RCC 7860 (cell line): ENCODE data around the gene ZNF75A.

Source experiments
- DNase-seq: peaks from one replicate; pipeline ENCODE4 v3.0.0-alpha.2; 2015; ENCODE audit warnings: low spot score
- FAIRE-seq: peaks from 2 replicates; lab custom pipeline; 2012; peaks lifted over from hg19 to GRCh38; lab: Jason Lieb, UNC

Gene ZNF75A

DNA sequence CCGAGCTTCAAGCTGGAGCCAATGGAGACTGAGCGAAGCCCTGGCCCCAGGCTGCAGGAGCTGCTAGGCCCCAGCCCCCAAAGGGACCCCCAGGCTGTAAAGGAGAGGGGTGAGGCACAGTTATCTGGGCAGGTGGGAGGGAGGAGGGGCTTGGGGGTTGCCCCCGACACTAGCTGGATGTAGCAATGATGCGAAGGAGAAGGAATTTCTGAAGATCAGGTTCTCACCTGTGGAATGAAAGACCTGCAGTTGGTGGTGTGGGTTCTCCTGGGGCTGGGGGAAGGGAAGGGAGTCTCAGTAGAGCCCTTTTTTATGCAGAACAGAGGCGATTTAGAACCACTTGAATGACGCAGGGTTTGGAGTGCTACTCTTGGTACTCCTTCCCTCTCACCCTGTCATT lies 20.2 kb upstream of the ZNF75A start:
- DNase-seq (no peak), FAIRE-seq (no peak)

DNA sequence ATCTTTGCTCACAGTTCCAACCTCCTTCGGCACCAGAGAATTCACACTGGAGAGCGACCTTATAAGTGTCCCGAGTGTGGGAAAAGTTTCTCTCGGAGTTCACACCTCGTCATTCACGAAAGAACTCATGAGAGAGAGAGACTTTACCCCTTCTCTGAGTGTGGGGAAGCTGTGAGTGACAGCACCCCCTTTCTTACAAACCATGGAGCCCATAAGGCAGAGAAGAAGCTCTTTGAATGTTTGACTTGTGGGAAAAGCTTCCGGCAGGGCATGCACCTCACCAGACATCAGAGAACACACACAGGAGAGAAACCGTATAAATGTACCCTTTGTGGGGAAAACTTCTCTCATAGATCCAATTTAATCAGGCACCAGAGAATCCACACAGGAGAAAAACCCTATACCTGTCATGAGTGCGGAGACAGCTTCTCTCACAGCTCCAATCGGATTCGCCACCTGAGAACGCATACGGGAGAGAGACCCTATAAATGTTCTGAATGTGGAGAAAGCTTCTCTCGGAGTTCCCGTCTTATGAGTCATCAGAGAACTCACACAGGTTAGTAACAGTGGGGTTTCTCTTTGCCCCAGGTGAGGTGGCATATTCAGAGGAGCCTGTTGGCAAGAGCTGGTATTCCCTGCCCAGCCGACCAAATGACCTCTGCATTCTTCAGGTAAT lies 15.2 kb upstream of the ZNF75A start:
- FAIRE-seq (no peak), DNase-seq (no peak)

DNA sequence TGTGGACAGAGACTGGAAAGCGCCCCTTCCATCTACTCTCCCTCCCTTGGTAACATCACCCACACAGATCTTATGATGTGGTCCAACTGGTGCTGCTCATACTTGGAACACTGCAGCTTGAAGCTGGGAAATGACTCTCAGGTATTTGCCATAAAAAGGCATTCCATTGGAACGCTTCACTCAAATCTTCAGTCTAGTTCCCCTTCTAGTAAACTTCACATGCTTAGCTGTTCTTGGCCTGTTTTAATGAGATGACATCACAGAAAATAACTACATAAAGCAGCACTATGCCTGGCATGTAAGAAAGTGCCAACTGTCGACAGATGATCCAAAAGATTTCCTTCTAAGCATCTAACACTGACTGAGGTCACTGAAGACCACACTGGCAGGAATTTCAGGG lies 12.7 kb upstream of the ZNF75A start:
- FAIRE-seq (no peak), DNase-seq (no peak)

DNA sequence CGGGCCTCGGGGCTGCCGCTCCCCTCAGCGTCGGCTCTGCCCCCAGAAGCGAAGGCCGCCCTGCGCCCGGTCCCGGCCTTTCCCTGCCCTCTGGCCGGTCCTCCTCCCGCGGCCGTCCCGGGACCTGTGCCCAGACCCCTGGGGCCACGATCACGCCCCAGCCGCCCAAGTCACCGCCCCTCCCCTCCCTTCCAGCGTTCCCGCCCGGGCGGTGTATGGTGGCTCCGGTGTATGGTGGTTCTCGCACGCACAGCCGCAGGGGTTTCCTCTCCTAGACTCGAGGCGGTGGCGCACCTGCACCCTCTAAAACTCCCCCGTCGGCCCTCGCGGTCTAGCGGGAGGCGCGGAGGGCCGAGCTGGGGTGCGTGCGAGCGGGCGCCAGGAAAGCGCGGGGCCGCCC lies 10.1 kb upstream of the ZNF75A start:
- FAIRE-seq, result no peak
- no peak for DNase-seq

DNA sequence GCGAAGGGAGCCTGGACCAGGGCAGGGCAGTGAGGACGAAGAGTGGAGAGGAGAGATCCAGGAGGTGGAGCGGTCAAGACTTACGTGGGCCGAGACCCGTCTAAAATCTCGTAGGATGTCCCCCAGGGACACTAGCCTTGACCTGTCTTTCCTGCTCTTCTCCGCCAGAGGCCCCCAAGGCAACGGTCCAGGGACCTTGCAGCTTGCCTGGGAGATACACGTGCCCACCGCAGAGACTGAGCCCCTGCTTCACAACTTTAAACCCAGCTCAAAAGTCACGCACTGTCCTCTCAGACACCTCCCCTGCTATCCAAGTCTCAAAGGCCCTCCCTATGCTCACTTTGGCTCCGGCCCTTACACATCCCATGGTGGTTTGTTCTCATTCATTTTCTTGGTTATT lies 9.5 kb upstream of the ZNF75A start:
- FAIRE-seq, result no peak
- no peak for DNase-seq

DNA sequence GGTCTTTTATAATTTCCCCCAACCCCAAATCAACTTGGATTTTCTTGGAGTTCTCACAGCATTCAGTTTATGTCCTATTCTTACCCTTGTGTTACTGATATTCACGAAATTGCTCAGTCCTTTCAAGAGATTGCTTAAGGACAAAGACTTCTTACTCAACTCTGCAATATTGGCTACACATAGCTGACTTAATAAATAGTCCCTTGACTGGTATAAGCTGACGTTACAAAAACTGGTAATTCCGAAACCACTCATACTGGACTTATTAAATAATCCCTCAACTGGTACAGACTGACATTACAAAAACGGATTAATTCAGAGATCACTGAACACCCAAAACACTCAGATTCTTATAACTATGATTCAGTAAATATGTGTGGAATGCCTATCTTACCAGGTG lies 927 bp upstream of the ZNF75A start:
- DNase-seq, result no peak
- FAIRE-seq, result no peak

DNA sequence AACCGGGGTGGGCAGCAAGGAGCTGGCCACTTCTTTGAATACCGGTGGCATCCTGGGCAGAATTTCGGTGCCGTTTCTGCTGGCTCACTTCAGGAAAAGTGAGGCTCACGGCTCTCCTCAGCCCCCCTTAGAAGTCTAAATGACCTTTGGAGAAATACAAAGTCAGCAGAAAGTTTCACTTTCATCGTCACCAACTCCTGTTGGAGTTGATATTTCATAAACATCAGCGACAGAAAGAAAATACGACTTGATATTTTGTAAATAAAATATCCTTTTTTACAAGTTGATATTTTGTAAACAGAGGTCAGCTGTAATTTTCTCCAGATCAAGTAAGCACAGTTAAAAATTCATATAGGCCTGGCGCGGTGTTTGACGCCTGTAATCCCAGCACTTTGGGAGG lies 781 bp downstream of the ZNF75A start:
- FAIRE-seq (no peak), DNase-seq (no peak)

DNA sequence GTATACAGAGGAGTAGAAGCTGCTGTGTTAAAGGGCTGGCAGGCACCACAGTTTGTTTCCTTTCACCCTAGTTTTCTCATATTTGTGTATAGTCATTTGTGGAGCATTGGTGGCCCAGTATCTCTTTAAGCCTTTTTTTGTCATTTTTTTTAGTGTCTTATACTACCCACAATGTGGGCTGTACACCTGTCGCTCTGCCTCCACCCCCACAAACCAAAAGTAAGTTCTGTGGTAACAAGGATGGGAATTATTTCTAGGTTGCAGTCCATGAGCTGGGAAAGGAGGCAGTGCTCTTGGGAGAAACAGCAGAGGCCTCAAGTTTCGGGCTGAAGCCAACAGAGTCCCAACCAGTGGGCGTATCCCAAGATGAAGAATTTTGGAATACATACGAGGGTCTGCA lies 6.2 kb downstream of the ZNF75A start:
- FAIRE-seq, result no peak
- DNase-seq, result no peak

DNA sequence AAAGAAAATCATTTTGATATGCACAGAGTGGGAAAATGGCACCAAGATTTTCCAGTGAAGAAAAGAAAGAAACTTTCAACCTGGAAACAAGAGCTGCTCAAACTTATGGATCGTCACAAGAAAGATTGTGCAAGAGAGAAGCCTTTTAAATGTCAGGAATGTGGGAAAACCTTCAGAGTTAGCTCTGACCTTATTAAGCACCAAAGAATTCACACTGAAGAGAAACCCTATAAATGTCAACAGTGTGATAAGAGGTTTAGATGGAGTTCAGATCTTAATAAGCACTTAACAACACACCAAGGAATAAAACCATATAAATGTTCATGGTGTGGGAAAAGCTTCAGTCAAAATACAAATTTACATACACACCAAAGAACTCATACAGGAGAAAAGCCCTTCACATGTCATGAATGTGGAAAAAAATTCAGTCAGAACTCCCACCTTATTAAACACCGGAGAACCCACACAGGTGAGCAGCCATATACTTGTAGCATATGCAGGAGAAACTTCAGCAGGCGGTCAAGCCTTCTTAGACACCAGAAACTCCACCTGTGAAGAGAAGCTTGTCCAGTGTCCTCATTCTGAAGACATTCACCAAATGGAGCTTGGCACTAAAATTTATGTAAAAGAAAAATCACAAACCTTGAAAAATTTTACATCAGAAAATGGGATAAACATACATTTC lies 12.2 kb downstream of the ZNF75A start:
- DNase-seq (no peak), FAIRE-seq (no peak)

DNA sequence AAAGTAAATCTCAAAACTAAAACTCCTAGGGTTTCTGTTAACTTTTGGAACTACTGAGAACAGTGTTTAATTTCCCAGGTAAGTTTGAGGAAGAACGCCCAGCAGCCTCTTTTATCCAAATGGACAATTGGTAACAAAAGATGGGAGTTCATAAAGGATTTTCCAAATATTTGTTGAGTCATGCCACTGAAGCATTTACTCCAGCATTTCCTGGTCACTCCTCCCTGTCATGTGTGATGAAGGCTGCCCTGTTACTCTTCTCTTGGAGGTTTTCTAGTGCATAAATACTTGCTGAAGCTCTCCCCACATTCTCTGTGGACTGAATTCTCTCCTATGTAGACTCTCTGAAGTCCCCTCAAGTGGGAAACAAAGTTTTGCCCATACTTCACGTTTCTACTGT lies 16.5 kb downstream of the ZNF75A start:
- FAIRE-seq, result no peak
- DNase-seq, result no peak

DNA sequence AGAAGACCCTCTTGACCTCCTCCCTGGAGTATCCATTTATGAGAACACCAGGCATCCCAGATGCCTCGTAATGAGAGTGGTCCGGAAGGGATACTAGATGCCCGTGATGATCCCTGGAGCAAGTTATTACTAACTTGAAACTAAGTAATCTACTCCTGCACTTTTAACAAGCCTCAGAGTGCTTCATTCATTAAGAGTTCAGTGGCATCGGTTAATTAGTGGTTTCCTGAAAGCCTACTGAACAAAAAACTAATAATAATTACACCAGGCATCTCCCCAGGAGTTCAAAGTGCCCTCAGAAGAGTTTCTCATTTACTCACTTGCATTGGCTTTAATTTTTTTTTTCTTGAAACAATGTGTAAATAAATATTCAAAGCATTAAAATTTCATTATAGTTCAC lies 22.2 kb downstream of the ZNF75A start:
- DNase-seq, result no peak
- no peak for FAIRE-seq

DNA sequence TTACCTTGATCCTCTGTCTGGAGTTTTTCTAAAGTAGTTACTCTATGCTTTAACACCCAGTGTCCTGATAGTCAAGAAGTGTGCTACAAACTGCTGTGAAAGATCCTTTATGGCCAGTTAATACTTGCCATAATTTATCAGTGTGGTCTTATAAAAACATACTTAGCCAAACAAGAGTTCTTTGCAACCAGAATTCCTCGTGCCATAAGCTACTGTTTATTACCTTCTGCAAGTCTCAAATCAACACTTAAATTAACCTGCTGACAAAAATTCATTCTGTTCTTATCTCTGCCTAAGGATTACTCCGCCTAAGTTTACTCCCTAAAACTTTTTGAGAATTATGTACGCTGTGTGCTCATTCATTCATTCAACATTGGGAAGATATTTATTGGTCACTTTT lies 22.8 kb downstream of the ZNF75A start:
- DNase-seq (no peak), FAIRE-seq (no peak)

DNA sequence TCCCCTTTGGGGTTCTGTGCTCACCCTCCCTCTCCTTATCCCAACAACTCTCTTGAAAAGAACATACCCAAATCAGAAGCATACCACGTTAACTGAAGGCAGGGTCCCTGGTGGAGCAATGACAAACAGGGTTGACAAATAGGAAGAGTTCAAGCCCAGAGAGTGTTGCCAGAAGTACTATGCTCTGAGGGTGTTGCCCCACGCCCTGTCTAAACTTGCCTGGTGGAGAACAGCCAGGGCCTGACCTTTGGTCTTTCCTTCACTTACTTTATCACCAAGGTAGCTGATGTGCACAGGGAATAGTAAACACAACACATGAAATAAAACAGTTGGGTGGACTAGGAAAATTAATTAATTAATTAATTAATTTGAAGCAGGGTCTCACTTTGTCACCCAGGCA lies 23.3 kb downstream of the ZNF75A start:
- no peak for DNase-seq
- no peak for FAIRE-seq

DNA sequence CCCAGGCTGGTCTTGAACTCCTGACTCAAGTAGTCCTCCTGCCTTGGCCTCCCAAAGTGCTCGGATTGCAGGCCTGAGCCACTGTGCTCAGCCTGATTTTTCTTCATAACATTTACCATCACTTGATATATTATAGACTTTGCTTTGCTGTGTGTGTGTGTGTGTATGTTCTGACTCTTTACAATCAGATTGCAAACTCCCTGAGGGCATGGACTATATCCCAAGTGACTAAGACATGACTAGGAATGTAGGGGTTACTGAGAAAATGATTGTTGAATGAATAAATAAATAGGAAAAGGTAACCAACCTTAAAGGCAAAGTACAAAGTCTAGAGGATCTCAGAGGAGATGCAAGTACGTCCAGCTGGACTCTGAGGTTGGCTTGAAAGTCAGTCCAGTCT lies 40.7 kb downstream of the ZNF75A start:
- DNase-seq (no peak), FAIRE-seq (no peak)

DNA sequence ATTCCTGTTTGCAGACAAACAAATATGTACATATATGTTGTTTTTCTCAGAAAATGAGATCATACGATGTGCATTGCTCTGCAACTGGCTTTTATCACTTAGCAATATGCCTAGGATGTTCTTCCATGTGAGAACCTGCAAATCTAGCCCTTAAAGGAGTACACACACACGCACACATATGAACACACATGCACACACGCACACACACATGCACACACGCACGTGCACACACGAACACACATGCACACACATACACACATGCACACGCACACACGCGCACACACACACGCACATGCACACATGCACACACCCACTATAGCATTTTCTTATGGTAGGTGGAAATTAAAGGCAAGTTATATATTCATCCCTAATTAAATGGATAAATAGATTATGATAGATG lies 42.3 kb downstream of the ZNF75A start:
- FAIRE-seq (no peak), DNase-seq (no peak)

DNA sequence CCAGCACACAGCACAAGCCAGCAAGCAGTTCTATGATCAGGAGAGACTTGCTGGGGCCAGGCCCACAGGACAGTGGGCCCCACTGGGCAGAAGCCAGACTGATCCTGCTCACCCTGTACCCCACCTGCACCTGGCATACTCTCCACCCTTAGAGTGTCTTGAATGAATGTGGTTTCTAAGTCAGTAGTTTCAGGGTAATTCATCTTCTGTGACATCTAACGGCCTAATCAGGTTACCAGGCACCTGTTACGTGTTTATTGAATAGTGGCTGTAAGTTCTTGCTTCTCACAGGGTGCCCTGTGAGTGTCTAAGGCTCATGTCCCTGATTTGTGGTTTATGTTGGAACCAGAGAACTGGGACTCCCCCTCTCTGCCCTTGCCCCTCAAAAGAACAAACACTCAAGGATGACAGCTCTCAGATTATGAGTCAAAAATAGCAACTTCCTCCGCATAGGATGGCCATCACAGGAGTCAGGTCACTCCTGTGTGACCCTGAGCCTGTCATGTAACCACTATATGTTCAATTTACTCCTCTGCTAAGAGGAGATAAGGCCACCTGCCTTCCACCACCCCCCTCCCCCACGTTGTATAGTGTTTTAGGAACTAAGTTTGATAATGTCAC lies 43.4 kb downstream of the ZNF75A start:
- no peak for DNase-seq
- FAIRE-seq, result no peak

DNA sequence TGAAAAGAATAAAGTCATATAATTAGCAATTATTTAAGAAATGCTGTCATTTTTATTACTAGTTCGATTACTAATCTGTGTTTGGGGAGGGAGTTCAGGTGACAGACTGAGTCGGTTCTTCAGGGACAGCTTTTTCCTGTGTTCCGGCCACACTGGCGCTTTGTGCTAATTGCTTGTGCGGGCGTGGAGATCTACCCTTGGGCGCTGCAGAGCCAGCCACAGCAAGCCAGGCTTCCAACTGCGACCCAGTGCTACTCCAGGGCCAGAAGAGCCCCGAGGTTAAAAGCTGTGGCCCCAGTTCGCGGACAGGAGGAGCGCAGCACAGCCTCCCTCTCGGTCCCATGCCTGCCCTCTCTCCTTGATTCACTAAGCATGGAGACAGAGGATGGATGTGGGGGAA lies 43.9 kb downstream of the ZNF75A start:
- no peak for DNase-seq
- FAIRE-seq, result no peak

DNA sequence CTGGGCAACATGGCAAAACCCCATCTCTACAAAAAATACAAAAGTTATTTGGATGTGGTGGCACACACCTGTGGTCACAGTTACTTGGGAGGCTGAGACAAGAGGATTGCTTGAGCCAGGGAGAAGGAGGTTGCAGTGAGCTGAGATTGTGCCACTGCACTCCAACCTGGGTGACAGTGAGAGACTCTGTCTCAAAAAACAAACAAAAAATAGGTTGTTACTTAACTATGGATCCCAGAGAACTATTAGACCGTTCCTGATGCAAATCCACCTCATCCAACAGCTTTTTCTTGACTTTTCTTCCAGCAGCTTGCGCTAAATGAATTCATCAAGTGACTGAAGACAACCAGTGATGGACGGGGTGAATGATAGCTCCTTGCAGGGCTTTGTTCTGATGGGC lies 50.3 kb downstream of the ZNF75A start, which contains the start of gene OR2C1:
OR2C1 (plus strand) TSS at position 301 of the 400 bp plus-strand sequence; CDS start at position 353, 52 bp downstream.
- FAIRE-seq (no peak), DNase-seq (no peak)

DNA sequence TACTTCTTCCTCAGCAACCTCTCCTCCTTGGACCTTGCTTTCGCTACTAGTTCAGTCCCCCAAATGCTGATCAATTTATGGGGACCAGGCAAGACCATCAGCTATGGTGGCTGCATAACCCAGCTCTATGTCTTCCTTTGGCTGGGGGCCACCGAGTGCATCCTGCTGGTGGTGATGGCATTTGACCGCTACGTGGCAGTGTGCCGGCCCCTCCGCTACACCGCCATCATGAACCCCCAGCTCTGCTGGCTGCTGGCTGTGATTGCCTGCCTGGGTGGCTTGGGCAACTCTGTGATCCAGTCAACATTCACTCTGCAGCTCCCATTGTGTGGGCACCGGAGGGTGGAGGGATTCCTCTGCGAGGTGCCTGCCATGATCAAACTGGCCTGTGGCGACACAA lies 50.8 kb downstream of the ZNF75A start:
- FAIRE-seq, result no peak

DNA sequence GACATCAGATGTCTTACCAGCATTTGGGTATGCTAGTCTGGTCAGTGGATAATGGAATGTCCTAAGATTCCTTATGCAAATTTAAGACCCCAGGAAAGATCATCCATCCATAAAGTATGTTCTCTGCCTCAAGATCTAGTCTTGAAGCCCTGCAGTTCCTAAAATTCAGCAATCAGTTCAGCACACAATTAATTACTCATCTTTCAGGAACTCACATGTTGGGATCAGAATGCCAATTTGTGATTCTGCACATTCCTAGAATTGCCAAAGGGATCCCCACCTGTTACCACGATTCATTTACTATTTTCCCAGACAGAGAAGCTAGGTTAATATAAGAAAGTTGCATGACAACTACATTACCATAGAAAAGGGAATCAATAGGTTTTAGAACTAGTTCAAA lies 53.6 kb downstream of the ZNF75A start:
- DNase-seq (no peak), FAIRE-seq (no peak)

More for the DNA sequence above, 50.8 kb downstream of the ZNF75A start:
- DNase-seq, result no peak

DNA sequence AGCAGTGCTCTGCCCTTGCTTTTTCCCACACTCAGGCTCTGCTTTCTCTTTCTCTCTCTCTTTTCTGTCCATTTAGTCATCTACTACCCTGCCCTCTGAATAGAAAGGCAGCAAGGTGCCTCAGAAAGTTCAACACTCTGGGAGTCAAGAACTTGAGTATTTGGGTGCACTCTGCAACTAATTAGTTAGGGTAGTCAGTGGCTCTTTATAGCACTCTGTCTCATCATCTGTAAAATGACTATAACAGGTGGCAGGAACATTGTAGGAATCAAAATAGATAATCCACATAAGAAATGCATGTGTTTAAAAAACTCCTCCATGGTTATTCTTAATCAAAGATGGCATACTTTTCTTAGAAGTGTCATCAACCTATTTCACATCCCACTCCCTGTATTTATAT lies 57.6 kb downstream of the ZNF75A start:
- no peak for FAIRE-seq

DNA sequence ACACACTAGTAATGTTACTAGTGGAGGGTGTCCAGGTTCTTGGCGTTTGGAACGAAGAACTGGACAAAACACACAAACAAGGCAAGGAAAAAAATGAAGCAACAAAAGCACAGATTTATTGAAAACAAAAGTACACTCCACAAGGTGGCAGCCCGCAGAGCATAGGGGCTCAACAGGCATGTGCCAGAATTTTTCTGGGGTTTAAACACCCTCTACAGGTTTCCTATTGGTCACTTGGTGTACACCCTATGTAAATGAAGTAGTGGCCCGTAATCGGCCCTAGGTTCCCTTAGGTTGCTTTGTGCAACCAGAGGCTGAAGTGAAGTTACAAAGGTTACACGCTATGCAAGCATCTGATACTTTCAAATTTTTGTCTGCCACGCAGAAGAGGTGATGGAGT lies 58.5 kb downstream of the ZNF75A start:
- no peak for DNase-seq

More for the DNA sequence above, 57.6 kb downstream of the ZNF75A start:
- DNase-seq, result no peak

More for the DNA sequence above, 58.5 kb downstream of the ZNF75A start:
- no peak for FAIRE-seq
